Fibroblast of skin of left biceps (primary cell): Measurements from ENCODE around the gene CDK11A.

Experiments used
- DNase-seq, 2 experiments: peaks; one replicate each; pipeline ENCODE4 v3.0.0-alpha.2; 2013; ENCODE audit warnings: low read depth in 2 of 2

The CDK11A gene

DNA sequence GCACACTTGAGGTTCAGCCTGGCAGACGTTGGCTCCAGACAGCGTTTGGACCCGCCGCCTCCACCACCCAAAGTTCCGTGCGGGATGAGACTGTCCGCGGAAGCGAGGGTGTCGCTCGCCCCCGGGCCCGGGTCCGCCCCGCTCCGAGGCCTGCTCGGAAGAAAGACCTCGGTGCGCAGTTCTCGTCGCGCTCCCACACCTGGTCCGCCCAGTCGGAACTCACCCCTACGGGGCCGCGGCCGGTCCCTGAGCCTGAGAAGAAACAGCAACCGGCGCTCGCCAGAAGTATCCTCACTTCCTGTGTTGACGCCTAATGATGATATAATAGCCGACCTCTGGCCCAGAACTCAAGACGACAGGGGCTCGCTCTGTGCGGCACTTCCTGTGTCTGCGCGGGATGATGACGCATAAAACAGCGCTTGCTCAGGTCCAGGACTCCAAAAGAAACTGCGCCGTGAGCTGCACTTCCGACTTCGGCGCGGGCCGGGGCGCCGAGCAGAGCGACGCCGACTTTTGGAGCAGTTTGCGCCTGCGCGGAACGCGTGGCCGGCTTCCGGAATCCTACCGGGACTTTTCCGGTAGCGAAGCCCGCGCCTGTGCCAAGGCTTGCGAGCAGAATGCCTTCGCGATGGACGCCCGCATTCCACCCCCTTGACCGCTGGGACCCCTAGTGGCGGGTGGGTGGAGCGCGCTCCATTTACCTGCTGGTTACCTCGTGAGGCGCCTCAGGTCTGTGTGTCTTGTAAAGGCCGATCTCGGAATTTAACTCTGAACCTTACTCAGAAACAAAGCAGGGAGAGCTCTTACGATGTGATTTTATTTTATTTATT lies at the start of gene CDK11A:
TSS of gene CDK11A (minus strand) at position 323 of the 830 bp plus-strand sequence. CDS start 1,539 bp downstream, outside the sequence.
- DNase-seq, result peak; percentile 99 to 100

DNA sequence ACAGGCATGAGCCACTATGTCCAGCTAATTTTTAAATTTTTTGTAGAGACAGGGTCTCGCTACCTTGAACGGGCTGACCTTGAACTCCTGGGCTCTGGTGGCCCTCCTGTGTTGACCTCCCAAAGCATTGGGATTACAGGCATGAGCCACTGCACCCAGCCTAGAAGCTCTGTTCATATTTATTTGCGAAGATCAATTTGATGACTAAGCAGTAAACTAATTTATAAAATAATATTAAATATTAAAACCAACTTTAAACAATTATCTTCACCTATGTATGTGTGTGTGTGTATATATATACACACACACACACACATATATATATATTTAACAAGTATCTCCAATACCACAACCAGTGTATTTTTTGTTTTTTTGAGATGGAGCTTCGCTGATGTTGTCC lies 49.7 kb upstream of the CDK11A start:
- no peak for DNase-seq

DNA sequence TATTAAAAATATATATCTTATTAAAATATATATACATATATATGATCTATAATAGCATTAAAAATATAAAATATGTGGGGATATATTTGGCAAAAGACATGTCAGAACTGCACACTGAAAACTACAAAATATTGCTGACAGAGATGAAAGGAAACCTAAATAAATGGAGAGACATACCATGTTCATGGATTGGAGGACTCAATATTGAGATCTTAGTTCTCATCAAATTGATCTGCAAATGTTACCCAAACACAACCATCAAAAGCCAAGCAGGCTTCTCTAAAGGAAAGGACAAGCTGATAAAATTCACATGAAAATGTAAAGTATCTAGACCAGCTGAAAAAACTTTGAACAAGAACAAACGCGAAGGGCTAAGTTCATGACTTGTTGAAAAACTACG lies 46.9 kb upstream of the CDK11A start:
- no peak for DNase-seq

DNA sequence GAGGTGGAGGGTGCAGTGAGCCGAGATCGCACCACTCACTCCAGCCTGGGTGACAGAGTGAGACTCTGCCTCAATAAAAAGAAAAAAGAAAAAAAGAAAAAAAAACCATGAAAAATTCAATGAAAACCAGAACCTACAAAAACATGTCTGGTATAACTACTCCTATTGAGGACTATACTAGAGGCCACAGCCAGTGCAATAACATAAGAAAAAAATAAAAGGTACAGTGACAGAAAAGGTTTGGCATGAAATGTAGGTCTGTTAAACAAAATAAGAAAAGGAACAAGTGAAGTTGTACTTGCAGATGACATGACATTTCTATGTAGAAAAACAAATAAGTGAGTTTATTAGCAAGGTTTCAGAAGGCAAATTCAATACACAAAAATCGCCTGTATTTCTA lies 45.9 kb upstream of the CDK11A start:
- no peak for DNase-seq

DNA sequence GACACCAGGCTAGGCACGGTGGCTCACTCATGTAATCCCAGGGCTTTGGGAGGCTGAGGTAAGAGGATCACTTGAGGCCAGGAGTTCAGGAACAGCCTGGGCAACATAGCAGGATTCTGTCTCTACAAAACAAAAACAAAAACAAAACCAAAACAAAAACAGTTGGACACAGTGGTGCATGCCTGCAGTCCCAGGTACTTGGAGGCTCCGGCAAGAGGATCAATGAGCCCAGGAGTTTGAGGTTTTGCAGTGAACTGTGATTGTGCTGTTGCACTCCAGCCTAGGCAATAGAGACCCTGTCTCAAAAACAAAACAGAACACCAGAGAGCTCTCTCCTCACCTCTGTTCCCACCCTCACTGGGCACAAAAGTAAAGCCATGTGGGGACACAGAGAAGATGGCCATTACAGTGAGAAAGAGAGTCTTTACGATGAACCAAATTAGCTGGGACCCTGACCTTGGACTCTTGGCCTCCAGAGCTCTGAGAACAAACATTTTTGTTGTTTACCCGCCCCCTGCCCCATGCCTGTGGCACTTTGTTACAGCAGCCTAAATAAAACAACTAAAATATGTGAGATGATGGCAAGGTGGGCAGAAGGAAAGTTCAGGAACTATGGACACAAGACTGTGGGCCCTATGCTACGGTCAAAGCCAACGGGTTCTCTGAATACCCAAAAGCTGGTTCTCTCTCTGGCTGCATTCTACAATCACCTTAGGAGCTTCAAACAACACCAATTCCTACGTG lies 44.3 kb upstream of the CDK11A start:
- no peak for DNase-seq

DNA sequence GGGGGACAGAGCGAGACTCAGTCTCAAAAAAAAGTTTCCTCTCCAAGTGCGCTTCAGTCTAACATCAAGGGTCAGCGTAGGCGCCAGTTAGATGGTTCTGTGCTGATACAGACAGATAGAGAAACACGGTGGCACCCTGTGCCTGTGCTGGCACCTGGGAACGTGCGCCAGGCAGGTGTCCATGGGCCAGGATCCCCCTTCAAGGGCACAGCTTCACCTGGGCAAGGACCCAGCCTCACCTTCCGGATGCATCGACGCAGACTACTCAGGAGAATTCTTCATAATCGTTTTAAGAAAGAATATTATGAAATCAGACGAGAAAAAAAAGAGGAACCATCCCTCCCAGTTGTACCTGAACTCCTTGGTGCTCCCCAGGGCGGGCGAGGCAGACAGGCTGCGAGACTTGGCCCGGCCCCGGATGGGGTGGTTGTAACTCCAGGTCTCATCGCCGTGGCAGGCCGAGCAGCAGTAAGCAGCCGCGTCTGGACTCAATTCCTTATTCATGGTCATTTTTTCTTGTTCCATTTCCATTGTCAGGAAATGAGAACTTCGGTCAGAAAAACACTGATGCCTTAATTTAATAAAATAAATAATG lies 40.8 kb upstream of the CDK11A start:
- no peak for DNase-seq

DNA sequence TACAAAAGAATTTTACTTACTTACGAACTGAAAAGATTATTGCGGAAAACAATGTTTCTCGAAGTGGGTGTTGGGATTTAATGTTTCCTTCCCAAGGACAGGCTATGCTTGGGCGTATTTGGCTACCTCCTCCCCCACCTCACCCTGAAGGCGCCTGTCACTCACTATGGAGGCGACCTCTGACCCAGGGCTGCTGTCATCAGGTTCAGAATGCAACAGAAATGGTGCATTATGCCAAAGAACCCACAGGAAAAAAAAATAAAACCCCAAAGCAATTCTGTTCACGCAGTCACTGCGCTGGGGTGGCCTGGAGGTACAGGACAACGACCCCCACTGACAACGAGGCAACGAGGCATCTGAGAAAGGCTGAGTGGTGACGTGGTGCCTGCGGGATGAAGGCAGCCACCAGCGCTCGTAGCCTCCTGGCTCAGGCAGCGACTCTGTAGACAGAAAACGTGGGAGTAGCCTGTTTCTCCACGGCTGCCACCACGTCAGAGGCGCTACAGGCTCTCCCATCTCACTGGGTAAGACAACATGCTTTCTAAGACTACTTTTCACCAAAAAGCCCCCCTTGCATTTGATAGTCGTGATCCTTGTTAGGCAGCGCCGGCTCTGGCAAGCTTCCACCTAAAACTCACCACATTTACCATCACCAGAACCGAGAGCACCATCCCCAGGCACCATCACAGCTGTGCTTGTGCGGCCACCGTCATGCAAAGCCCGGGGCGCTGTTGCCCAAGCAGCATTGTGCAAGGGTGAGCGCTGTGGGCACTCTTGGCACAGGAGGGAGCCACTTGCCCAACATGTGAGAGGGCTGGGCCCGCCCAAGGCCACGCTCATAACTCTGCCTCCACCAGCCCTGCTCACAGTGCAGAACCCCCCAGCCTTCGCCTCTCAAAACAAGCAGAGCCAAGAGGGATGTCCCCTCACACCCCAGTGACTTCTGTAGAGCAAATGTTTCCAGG lies 39.8 kb upstream of the CDK11A start:
- no peak for DNase-seq

DNA sequence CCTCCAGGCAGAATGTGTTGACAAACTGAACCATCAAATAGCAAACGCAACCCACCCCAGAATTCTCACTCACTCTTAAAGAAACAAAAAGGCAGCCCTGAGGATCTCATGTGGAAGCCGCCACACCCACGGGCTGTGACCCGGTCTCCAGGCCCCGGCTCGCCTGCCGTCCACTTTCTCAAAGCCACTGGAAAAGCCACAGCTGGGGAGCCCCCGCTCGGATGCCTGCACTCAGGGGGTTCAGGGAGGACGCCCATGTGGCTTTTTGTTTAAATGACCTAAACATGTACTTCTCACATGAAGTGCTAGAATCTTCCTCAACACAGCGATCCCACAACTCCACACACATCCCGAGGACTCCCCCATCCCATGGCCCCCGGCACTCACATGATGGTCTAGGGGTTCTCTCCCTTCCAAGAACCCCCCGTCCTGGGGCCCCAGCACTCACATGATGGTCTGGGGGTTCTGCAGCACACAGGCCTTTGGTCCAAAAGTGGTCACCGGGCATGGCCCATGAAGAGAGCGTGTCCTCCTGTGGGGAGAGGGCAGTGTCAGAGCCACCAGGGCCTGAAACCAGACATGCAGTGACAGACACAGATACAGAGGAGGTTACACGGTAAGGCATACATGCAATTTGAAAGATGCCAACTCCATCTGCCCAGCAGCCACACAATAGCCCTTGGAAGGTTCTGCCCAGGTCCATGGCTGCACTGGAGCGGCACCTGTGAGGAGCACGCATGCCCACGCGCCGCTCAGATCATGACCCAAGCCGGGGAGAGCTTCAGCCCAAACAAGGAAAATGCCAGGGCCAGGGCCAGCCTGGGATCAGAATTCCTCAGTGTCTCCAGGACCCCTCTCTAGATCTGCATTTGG lies 37.6 kb upstream of the CDK11A start:
- DNase-seq, result no peak

DNA sequence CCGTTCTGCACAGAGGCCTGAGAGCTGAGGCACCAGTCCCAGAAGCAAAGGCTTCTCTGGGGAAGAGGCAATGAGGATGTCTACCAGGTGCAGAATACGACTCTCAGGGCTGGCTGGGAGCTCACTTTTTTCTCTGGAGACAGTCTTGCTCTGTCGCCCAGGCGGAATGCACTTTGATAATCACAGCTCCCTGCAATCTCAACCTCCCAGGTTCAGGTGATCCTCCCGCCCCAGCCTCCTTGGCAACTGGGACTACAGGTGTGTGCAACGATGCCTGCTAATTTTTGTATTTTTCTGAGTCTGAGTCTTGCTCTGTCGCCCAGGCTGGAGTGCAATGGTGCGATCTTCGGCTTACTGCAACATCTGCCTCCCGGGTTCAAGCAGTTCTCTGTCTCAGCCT lies 36.6 kb upstream of the CDK11A start:
- no peak for DNase-seq

DNA sequence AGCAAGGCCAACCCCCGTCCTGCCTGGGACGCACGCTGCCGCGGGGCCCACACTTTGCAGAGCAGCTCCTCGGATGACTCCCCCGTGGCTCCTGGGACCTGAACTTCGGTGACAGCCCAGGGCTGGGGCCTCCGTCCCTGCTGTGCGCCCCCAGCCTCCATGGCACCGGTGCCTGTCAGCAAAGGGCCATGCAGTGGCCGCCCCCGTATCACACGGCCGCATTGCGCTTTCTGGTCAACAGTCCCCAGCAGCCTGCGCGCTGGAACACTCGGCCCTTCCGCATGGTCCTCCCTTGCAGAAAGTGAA lies 36.1 kb upstream of the CDK11A start:
- no peak for DNase-seq

DNA sequence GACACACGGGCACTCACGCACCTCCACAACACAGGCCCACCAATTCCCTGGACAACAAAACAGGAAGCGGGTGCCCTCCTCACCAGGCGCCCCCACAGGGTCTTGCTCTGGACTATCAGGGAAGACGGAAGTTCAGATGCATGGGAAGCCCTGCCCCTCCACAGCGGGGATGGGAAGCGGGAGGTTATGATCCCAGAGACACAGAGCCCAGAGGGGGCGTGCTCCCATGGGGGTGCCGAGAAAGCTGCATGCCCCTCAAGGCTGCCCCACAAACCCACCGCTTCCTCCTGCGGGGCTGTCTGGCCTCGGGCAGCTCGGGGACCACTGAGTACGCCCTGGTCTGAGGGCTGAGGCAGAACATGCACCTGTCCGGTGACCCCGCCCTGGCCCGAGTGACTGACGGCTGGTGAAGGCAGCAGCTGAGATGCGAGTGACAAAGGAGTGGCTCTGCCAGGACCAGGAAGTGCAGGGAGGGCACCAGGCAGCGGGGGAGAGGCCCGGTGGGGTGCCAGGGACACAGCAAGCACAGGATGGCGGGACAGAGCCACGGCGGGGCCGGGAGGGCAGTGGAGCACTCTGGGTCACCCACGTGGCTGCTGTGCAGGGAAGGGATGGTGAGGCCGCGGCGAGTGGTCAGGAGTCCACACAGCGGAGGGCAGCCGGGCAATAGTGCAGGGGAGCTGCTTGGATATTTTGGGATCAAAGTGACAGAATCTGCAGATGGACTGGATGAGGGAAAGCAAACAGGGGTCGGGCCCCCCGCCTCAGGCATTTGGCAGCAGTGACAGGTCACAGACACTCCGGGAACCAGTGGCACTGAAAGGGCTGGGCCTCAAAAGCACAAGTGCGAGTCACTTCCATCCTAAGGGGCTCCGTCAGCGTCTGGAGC lies 35.5 kb upstream of the CDK11A start:
- no peak for DNase-seq

DNA sequence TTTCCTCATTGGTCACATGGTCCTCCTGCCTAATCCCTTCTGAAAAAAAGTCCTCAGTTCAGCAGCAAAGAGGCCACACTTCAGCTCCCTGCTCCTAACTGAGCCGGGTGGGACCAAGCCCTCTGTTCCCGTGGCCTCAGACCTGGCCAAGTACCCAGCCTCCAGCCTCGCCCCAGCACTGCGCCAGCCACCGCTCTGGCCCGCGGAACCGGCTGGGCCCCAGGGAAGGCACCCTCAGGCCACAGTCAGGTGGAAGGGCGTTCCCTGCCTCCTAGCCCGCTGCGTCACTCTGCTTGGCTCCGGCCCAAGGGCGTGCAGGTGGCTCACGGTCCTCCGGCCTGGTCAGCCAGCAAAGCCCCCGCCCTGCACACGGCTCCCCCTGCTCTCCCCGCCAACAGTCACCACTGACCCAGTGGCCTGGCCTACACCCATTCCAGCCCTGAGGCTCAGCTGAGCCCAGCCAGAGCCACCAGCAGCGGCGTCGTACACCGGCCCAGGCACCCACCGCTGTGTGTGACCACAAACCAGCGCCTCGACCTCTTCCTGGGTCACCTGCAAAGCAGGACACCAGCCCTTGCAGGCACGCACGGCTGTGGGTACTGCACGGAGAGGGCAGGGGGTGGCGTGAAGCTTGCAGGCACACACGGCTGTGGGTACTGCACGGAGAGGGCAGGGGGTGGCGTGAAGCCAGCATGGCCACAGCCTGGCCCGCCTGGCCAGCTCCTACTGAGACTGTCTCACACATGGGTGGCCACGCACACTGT lies 34.7 kb upstream of the CDK11A start:
- DNase-seq, result no peak

DNA sequence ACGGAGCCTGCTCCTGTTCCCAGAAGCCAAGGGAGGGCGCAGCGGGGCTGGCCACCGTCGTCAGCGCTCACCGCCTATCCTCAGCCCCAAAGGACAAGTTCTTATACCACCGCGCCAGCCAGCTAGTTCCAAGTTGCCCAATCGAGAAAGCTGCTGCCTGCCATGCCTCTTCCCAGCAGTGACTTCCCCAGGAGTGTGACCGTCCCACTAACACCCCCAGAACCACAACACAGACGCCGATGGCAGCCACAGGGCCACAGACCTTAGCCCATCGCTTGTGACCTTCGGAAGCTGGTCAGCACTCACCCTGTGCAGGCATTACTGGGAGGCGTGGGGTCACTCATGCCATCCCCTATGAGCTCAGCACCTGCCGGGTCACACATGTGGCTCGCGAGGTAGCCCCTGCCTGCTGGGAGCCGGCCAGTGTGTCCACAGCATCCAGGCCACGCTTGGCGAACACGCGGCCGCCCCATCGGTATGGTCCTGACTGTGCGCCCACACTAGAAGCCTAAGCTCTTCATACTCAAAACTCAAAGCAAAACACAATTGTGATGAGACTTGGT lies 34.0 kb upstream of the CDK11A start:
- no peak for DNase-seq

DNA sequence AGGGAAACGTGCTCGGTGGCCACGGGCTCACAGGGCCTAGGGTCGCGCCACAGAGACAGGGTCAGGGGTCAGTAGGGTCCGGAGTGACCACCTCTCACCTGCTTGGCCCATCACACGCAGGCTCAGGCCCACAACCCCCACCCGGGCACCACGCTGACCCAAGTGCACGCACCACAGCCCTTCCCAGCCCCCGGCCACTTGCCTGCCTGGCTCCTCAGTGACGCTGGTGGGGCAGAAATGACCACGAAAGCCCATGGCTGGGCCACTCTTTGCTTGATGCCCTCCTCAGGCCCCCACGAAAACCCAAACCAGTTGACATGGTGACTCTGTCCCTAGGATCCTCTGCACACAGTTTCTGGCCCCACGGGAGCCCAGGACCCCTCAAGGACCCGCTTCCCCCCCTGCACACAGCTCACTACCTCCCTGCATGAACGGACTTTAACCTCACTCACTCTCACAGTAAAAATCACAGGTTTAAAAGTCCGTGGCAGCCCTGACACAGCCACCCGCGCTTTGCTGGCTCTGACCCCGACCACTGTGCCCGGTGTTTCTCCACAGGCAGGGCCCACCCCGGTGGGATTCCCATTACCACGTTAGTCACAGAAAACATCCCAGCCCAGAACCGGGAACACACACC lies 33.4 kb upstream of the CDK11A start:
- DNase-seq, result no peak

DNA sequence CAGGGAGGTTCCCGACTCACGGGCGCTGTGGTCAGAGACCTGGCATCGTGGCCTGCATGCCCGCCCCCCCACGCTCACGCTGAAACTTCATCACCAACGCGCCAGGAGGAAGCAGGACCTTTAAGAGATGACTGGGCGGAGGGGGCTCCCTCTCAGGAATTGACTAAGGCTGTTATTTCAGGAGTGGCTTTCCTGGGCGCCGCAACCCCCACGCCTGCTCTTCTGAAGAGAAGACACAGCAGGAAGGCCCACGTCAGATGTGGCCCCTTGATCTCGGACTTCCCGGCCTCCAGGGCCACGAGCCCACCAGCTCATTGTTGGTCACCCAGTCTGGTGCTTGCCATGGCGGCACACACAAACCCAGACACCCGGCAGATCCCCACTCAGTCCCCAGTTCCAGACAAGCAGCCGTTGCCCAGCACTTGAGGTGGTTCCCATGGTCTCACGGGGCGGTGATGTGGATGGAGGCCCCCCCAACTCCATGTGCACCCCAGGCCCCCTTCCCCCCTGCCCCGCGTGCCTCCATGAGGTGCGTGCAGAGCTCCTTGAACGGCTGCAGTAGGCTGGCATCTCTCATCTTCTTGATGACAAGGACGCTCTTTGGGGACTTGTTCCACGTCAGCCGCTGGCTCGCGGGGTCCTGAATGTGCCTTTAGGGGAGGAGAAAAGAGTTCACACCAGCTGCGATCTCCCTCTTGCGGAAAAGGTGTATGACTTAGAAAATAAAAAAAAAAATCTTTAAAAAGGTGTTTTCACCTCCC lies 32.7 kb upstream of the CDK11A start:
- DNase-seq, result no peak

DNA sequence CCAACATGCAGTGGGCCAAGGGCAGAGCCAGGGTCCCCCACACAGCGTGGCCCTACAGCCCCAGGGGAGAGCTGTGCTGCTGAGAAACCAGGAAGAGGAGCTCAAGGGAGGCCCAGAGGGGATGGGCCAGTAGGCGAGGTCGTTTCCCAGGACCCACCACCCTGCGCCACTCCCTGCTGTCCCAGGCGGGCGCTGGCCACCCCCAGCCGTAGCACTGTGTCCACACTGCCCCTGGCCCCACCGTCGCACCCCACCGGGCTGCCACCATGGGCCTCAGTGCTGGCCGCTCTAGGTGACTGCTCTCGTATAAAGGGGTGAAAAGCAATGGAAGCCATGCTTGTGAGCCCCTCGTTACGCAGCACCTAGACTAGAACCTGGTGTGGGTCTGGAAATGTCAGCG lies 31.7 kb upstream of the CDK11A start:
- no peak for DNase-seq

DNA sequence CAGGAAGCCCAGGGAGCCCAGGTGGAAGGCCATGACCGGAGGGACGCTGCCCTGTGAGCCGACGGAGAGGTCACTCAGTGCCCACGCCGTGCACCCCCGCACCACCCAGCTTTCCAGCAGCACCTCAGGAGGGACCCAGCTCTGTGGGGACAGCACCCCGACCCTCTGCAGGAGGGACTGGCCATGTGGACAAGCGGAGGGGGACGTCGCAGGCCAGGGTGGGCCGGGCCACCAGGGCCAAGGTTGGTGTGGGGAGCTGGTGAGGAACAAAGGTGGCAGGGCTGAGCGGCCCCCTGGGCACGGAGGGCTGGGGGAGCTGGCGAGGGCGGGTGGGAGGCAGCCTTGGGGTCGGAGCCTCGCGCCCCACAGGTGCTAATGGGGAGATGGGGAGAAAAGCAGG lies 31.3 kb upstream of the CDK11A start:
- no peak for DNase-seq
